HEK293T (cell line): ENCODE results near the gene MTNR1B.

ENCODE experiments used
- BHLHE40 ChIP-seq: fragments of 450-650 bp; IDR thresholded peaks from 2 replicates; pipeline ENCODE4 v1.6.1; 2016; ENCODE audit warnings: mild to moderate bottlenecking, moderate library complexity, borderline replicate concordance
- CTBP1 ChIP-seq: fragments of 450-650 bp; IDR thresholded peaks from 2 replicates; pipeline ENCODE4 v1.6.1; 2016; ENCODE audit warnings: borderline replicate concordance
- ELF4 ChIP-seq: fragments of 450-650 bp; IDR thresholded peaks from 2 replicates; pipeline ENCODE4 v1.6.1; 2017; ENCODE audit warnings: antibody characterized with exemption
- FOXA1 ChIP-seq: fragments of 450-650 bp; IDR thresholded peaks from 2 replicates; pipeline ENCODE4 v1.6.1; 2016; ENCODE audit warnings: mild to moderate bottlenecking
- FOXK2 ChIP-seq: fragments of 450-650 bp; IDR thresholded peaks from 2 replicates; pipeline ENCODE4 v1.6.1; 2016; ENCODE audit warnings: mild to moderate bottlenecking
- FOXM1 ChIP-seq: fragments of 450-650 bp; IDR thresholded peaks from 2 replicates; pipeline ENCODE4 v1.6.1; 2017; ENCODE audit warnings: mild to moderate bottlenecking, borderline replicate concordance
- HDGF ChIP-seq: fragments of 450-650 bp; IDR thresholded peaks from 2 replicates; pipeline ENCODE4 v1.6.1; 2017; ENCODE audit warnings: antibody characterized with exemption, borderline replicate concordance
- L3MBTL2 ChIP-seq: fragments of 450-650 bp; conservative IDR thresholded peaks from 2 replicates; pipeline ENCODE4 v1.6.1; 2016; ENCODE audit warnings: mild to moderate bottlenecking
- NFRKB ChIP-seq: fragments of 450-650 bp; IDR thresholded peaks from 2 replicates; pipeline ENCODE4 v1.6.1; 2016; ENCODE audit warnings: mild to moderate bottlenecking, moderate library complexity
- PKNOX1 ChIP-seq: fragments of 450-650 bp; IDR thresholded peaks from 2 replicates; pipeline ENCODE4 v1.6.1; 2016
- SP1 ChIP-seq: fragments of 450-650 bp; IDR thresholded peaks from 2 replicates; pipeline ENCODE4 v1.6.1; 2017
- SUZ12 ChIP-seq: fragments of 450-650 bp; IDR thresholded peaks from 2 replicates; pipeline ENCODE4 v1.6.1; 2016; ENCODE audit warnings: mild to moderate bottlenecking
- TARDBP ChIP-seq: fragments of 450-650 bp; IDR thresholded peaks from 2 replicates; pipeline ENCODE4 v1.6.1; 2016

DNA sequence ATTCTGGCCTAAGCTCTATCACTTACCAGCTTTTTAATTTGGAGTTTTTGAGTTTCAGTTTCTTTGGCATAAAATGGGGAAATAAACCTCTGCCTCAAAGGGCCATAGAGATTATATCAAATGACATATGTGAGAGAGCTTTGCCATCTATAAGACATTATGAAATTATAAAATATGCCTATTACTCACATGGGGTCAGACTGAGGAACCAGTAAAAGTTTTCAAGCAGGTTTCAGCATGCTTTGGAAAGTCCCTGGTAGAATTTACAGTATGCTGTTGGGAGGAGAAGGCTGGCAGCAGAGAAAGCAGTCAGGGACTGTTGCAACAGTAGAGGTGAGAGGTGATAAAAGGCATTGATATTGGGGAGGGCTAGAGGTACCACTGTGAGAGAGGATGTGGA, 13.6 kb upstream of the MTNR1B start:
- TF ChIP-seq SP1 (no peak), ELF4 (no peak), FOXA1 (no peak), SUZ12 (no peak), FOXM1 (no peak), BHLHE40 (no peak), L3MBTL2 (no peak), PKNOX1 (no peak), FOXK2 (no peak), NFRKB (no peak), HDGF (no peak), CTBP1 (no peak), TARDBP (no peak)
